IMR-90 (cell line): ENCODE data around the gene SCAMP2. TPM values are rescaled to one million over a fixed set of nuclear protein-coding genes. Genes with fewer than 3 reads are reported as not detected.

Source experiments
- ATAC-seq: fragments of 200-7000 bp; cut with Tn5 transposase; 2 replicates; pipeline ENCODE4 v1.9.1; 2020; ENCODE audit warnings: low read depth, mild to moderate bottlenecking, moderate library complexity
- BruUV-seq: library from RNA; stranded (reverse); fragments of 400-500 nt; replicated peaks from 2 replicates; lab custom pipeline; 2021; lab: Mats Ljungman, UMichigan
- CTCF ChIA-PET: fragments of 300-600 bp; formaldehyde crosslinking; extraction: SDS; loops from one replicate; lab custom pipeline; 2021; ENCODE audit warnings: antibody characterized with exemption; lab: Yijun Ruan, JAX
- POLR2A ChIA-PET: fragments of 300-600 bp; sonication (Branson Sonifier 250); formaldehyde crosslinking; loops from one replicate; lab custom pipeline; 2022; ENCODE audit warnings: antibody characterized with exemption; ENCODE audit not compliant: unreplicated experiment; lab: Charles Lee
- DNase-seq: peaks from one replicate; pipeline ENCODE4 v3.0.0; 2013
- H2AFZ ChIP-seq: replicated peaks from 2 replicates; pipeline ENCODE3; 2013; ENCODE audit warnings: low read length, mild to moderate bottlenecking; ENCODE audit not compliant: poor library complexity
- H2AK5ac ChIP-seq: 2 replicates; pipeline ENCODE4 v1.6.1; 2013; ENCODE audit warnings: low read depth, low read length, inconsistent platforms
- H2AK9ac ChIP-seq: replicated peaks from 2 replicates; pipeline ENCODE3; 2013; ENCODE audit warnings: mild to moderate bottlenecking, low read depth, low read length, moderate library complexity; ENCODE audit not compliant: poor library complexity
- H2BK120ac ChIP-seq: 2 replicates; pipeline ENCODE4 v1.6.1; 2013; ENCODE audit warnings: low read depth, low read length, inconsistent platforms
- H2BK15ac ChIP-seq: 3 replicates; pipeline ENCODE4 v1.6.1; 2013; ENCODE audit warnings: low read depth, low read length, inconsistent platforms
- H2BK20ac ChIP-seq: 2 replicates; pipeline ENCODE4 v1.6.1; 2013; ENCODE audit warnings: low read depth, mild to moderate bottlenecking, inconsistent platforms, low read length, moderate library complexity
- H2BK5ac ChIP-seq: 2 replicates; pipeline ENCODE4 v1.6.1; 2013; ENCODE audit warnings: mild to moderate bottlenecking, low read depth, low read length, inconsistent platforms; ENCODE audit not compliant: poor library complexity, severe bottlenecking
- H3K14ac ChIP-seq: replicated peaks from 2 replicates; pipeline ENCODE4 v1.6.1; 2013; ENCODE audit warnings: low read depth, low read length, inconsistent platforms
- H3K18ac ChIP-seq: 2 replicates; pipeline ENCODE4 v1.6.1; 2013; ENCODE audit warnings: low read depth, low read length, control low read depth
- H3K23ac ChIP-seq: 2 replicates; pipeline ENCODE4 v1.6.1; 2013; ENCODE audit warnings: low read depth, low read length, inconsistent platforms
- H3K27ac ChIP-seq: 2 replicates; pipeline ENCODE4 v1.5.1; 2013; ENCODE audit warnings: mild to moderate bottlenecking, control low read depth, low read length; ENCODE audit not compliant: insufficient read depth
- H3K27me3 ChIP-seq: 2 replicates; pipeline ENCODE4 v1.6.1; 2013; ENCODE audit warnings: low read length; ENCODE audit not compliant: control insufficient read depth, insufficient read depth
- H3K36me3 ChIP-seq: 2 replicates; pipeline ENCODE4 v1.6.1; 2013; ENCODE audit warnings: low read length, mixed read lengths; ENCODE audit not compliant: control insufficient read depth, insufficient read depth
- H3K4ac ChIP-seq: 2 replicates; pipeline ENCODE4 v1.6.1; 2013; ENCODE audit warnings: low read depth, low read length, inconsistent platforms
- H3K4me1 ChIP-seq: 2 replicates; pipeline ENCODE4 v1.6.1; 2013; ENCODE audit warnings: low read length, mixed read lengths; ENCODE audit not compliant: control insufficient read depth, insufficient read depth
- H3K4me2 ChIP-seq: 2 replicates; pipeline ENCODE4 v1.6.1; 2013; ENCODE audit warnings: low read depth, mild to moderate bottlenecking, control low read depth, low read length, moderate library complexity
- H3K4me3 ChIP-seq: 2 replicates; pipeline ENCODE4 v1.5.1; 2013; ENCODE audit warnings: low read depth, mild to moderate bottlenecking, control low read depth, low read length, moderate library complexity; ENCODE audit not compliant: insufficient read depth
- H3K56ac ChIP-seq: 2 replicates; pipeline ENCODE4 v1.6.1; 2013; ENCODE audit warnings: low read length, inconsistent platforms; ENCODE audit not compliant: insufficient read depth; ENCODE audit errors: extremely low read depth
- H3K79me1 ChIP-seq, 2 experiments: 2 replicates each; pipeline ENCODE4 v1.6.1; 2013; ENCODE audit warnings: low read length in 2 of 2, inconsistent platforms in 1 of 2, low read depth in 1 of 2
- H3K9ac ChIP-seq: 2 replicates; pipeline ENCODE4 v1.6.1; 2013; ENCODE audit warnings: low read depth, low read length, control low read depth
- H3K9me1 ChIP-seq: 2 replicates; pipeline ENCODE4 v1.6.1; 2013; ENCODE audit warnings: low read length, inconsistent platforms; ENCODE audit not compliant: insufficient read depth
- H3K9me3 ChIP-seq: 2 replicates; pipeline ENCODE4 v1.6.1; 2013; ENCODE audit warnings: low read length; ENCODE audit not compliant: control insufficient read depth, insufficient read depth
- H4K20me1 ChIP-seq: 2 replicates; pipeline ENCODE4 v1.6.1; 2013; ENCODE audit warnings: low read length, inconsistent platforms; ENCODE audit not compliant: insufficient read depth
- H4K5ac ChIP-seq: 2 replicates; pipeline ENCODE4 v1.6.1; 2013; ENCODE audit warnings: mild to moderate bottlenecking, low read depth, low read length, control low read depth
- H4K8ac ChIP-seq, 2 experiments: 2 replicates each; pipeline ENCODE4 v1.6.1; 2013; ENCODE audit warnings: low read depth in 2 of 2, low read length in 2 of 2, control low read depth in 1 of 2, inconsistent platforms in 1 of 2
- H4K91ac ChIP-seq: 2 replicates; pipeline ENCODE4 v1.6.1; 2013; ENCODE audit warnings: low read depth, low read length, inconsistent platforms; ENCODE audit not compliant: insufficient read depth
- BHLHE40 ChIP-seq: fragments of 150-350 bp; IDR thresholded peaks from 2 replicates; pipeline ENCODE4 v1.6.1; 2016; ENCODE audit warnings: mild to moderate bottlenecking, low read depth, low read length
- CEBPB ChIP-seq: IDR thresholded peaks from 2 replicates; pipeline ENCODE4 v1.6.1; 2012; ENCODE audit warnings: low read depth, low read length, improper control_type of control experiment
- CHD1 ChIP-seq: IDR thresholded peaks from 2 replicates; pipeline ENCODE4 v1.6.1; 2012; ENCODE audit warnings: low read depth, low read length, improper control_type of control experiment
- CTCF ChIP-seq: conservative IDR thresholded peaks from 2 replicates; pipeline ENCODE4 v1.5.1; 2012; ENCODE audit warnings: mild to moderate bottlenecking, low read depth, low read length, improper control_type of control experiment
- FOS ChIP-seq: fragments of 150-350 bp; IDR thresholded peaks from 2 replicates; pipeline ENCODE4 v1.6.1; 2016; ENCODE audit warnings: low read depth, low read length
- MAFK ChIP-seq: IDR thresholded peaks from 2 replicates; pipeline ENCODE4 v1.6.1; 2012; ENCODE audit warnings: low read depth, low read length, improper control_type of control experiment
- MAZ ChIP-seq: IDR thresholded peaks from 2 replicates; pipeline ENCODE4 v1.6.1; 2012; ENCODE audit warnings: low read depth, mild to moderate bottlenecking, low read length, improper control_type of control experiment, moderate library complexity, borderline replicate concordance
- MXI1 ChIP-seq: IDR thresholded peaks from 2 replicates; pipeline ENCODE4 v1.6.1; 2012; ENCODE audit warnings: low read depth, mild to moderate bottlenecking, low read length, moderate library complexity, borderline replicate concordance
- NFE2L2 ChIP-seq: fragments of 150-350 bp; IDR thresholded peaks from 2 replicates; pipeline ENCODE4 v1.6.1; 2016; ENCODE audit warnings: low read depth, mild to moderate bottlenecking, low read length
- POLR2A ChIP-seq: IDR thresholded peaks from 2 replicates; pipeline ENCODE4 v1.6.1; 2012; ENCODE audit warnings: mild to moderate bottlenecking, low read depth, low read length
- RAD21 ChIP-seq: IDR thresholded peaks from 2 replicates; pipeline ENCODE4 v1.6.1; 2012; ENCODE audit warnings: low read length, improper control_type of control experiment
- RCOR1 ChIP-seq: IDR thresholded peaks from 2 replicates; pipeline ENCODE4 v1.6.1; 2012; ENCODE audit warnings: mild to moderate bottlenecking, low read length, improper control_type of control experiment; ENCODE audit not compliant: insufficient replicate concordance
- RFX5 ChIP-seq: IDR thresholded peaks from 2 replicates; pipeline ENCODE4 v1.8.0; 2012; ENCODE audit warnings: low read depth, mild to moderate bottlenecking, low read length, moderate library complexity
- SMC3 ChIP-seq: fragments of 150-350 bp; IDR thresholded peaks from 2 replicates; pipeline ENCODE4 v1.6.1; 2016; ENCODE audit warnings: low read depth, mild to moderate bottlenecking, antibody characterized with exemption, low read length, moderate library complexity
- WGBS, 2 experiments: methylation state at CpG; one replicate each; pipeline versions ENCODE4 v1.1.5 to v1.1.7; 2013; ENCODE audit warnings: missing lambda C conversion rate in 2 of 2; ENCODE audit not compliant: insufficient read length in 1 of 2; ENCODE audit errors: extremely low coverage in 2 of 2; 5-methylcytosine and 5-hydroxymethylcytosine counted together
- dilution Hi-C: fragments of 300-500 bp; cut with HindIII; formaldehyde crosslinking; loops from one replicate; pipeline ENCODE4 v1.14.3; 2018; ENCODE audit warnings: low sequenced_read_pairs; ENCODE audit not compliant: unreplicated experiment
- in situ Hi-C: fragments of 300-500 bp; cut with MboI; formaldehyde crosslinking; loops from 3 replicates; pipeline ENCODE4 v1.14.3; 2019; ENCODE audit warnings: low sequenced_read_pairs, inconsistent platforms, mixed read lengths
- intact Hi-C: fragments of 100-400 bp; cut with micrococcal nuclease; formaldehyde crosslinking; loops from 2 replicates; pipeline ENCODE4 v1.10.0; 2022
- polyA plus RNA-seq, 3 experiments: library from polyadenylated mRNA; depleted of rRNA; stranded (reverse); fragments of >200 nt; gene quantifications; 2 replicates each; pipeline ENCODE4 v1.2.3, GENCODE V29; 2012; ENCODE audit warnings: low replicate concordance in 1 of 3
- total RNA-seq: library from RNA; depleted of rRNA; stranded (reverse); fragments of >200 nt; gene quantifications from 2 replicates; pipeline ENCODE4 v1.2.3, GENCODE V29; 2012
- TF ChIP-seq, protein P1 (sequence below): fragments of 150-350 bp; IDR thresholded peaks from 2 replicates; pipeline ENCODE4 v1.6.1; 2017; ENCODE audit warnings: mild to moderate bottlenecking, antibody characterized with exemption, low read length, low read depth
- TF ChIP-seq, protein P2 (sequence below): fragments of 150-350 bp; IDR thresholded peaks from 2 replicates; pipeline ENCODE4 v1.6.1; 2016; ENCODE audit warnings: low read depth, mild to moderate bottlenecking, low read length, moderate library complexity, borderline replicate concordance

The SCAMP2 gene
- total and polyA plus RNA-seq, 2 of the 4 experiments (the other 2 are of a cell fraction), result 25.8 to 111 TPM

DNA sequence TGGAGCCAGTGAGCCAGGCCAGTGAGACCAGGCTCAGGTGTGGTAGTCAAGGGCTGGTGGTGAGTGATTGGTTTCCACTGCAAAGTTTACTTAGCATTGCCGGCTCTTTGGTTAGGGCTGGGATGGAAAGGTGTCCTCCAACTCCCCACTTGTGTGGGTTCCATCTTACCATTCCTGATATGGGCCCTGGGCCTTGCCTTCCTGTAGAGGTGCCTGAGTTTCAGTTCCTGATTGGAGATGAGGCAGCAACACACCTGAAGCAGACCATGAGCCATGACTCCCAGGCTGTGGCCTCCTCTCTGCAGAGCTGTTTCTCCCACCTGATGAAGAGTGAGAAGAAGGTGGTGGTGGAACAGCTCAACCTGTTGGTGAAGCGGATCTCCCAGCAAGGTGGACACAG, 19.8 kb upstream of the SCAMP2 start:
- Histone ChIP-seq H3K79me1 (peaks cover 19 to 37% of the 10 kb centered on the region in 2 experiments; a peak in 3 of 4 replicates), H2AFZ (no peak overlapping the region), H2BK5ac (no peak overlapping the region), H4K8ac (no peak overlapping the region), H3K9ac (no peak overlapping the region), H3K9me1 (peaks cover 24% of the 10 kb centered on the region), H3K9me3 (no peaks in the 10 kb centered on the region), H3K23ac (no peak overlapping the region), H3K4me1 (peaks cover 9% of the 10 kb centered on the region), H3K36me3 (peaks cover 38% of the 10 kb centered on the region), H2AK5ac (no peak overlapping the region), H4K5ac (no peak overlapping the region), H3K18ac (no peak overlapping the region), H2BK120ac (no peak overlapping the region), H3K56ac (no peak overlapping the region), H3K14ac (no peak overlapping the region), H3K27me3 (no peaks in the 10 kb centered on the region), H3K4me3 (no peak overlapping the region), H3K4me2 (no peak overlapping the region), H2BK20ac (no peak overlapping the region), H4K20me1 (no peaks in the 10 kb centered on the region; the same call in 1 of the 2 replicates), H4K91ac (no peak overlapping the region), H3K27ac (no peak overlapping the region), H2AK9ac (peak overlapping the region; percentile 68), H3K4ac (no peak overlapping the region), H2BK15ac (no peak overlapping the region)
- BruUV-seq, result no TSS peak
- TF ChIP-seq BHLHE40, result no peak
- TF ChIP-seq RCOR1, result no peak
- TF ChIP-seq CEBPB, result no peak
- TF ChIP-seq CTCF, result no peak
- TF ChIP-seq SMC3, result no peak
- TF ChIP-seq MAZ, result no peak
- TF ChIP-seq, protein P1, sequence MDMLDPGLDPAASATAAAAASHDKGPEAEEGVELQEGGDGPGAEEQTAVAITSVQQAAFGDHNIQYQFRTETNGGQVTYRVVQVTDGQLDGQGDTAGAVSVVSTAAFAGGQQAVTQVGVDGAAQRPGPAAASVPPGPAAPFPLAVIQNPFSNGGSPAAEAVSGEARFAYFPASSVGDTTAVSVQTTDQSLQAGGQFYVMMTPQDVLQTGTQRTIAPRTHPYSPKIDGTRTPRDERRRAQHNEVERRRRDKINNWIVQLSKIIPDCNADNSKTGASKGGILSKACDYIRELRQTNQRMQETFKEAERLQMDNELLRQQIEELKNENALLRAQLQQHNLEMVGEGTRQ, result no peak
- no peak for TF ChIP-seq CHD1
- TF ChIP-seq POLR2A, result no peak
- TF ChIP-seq MAFK, result no peak
- no peak for TF ChIP-seq MXI1
- TF ChIP-seq FOS, result no peak
- TF ChIP-seq RFX5, result no peak
- no peak for TF ChIP-seq NFE2L2
- TF ChIP-seq RAD21, result no peak
- TF ChIP-seq, protein P2, sequence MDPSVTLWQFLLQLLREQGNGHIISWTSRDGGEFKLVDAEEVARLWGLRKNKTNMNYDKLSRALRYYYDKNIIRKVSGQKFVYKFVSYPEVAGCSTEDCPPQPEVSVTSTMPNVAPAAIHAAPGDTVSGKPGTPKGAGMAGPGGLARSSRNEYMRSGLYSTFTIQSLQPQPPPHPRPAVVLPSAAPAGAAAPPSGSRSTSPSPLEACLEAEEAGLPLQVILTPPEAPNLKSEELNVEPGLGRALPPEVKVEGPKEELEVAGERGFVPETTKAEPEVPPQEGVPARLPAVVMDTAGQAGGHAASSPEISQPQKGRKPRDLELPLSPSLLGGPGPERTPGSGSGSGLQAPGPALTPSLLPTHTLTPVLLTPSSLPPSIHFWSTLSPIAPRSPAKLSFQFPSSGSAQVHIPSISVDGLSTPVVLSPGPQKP, result no peak
- in situ Hi-C loops (no loop called here), dilution Hi-C loops (no loop called here), intact Hi-C loops (loop anchor here (5.0 kb wide), 1 partner anchor 51 kb away; the partner anchor contains the start of gene ULK3)
- POLR2A ChIA-PET, result no interaction called here
- ATAC-seq (no peak), DNase-seq (no peak)
- WGBS, 2 experiments, result no CpG with 5 or more reads among the region's 2 CpGs
- CTCF ChIA-PET, result no interaction called here
